ENCODE data around the gene SOWAHA. TPM values are rescaled to one million over a fixed set of nuclear protein-coding genes. Genes with fewer than 3 reads are reported as not detected.

The SOWAHA gene
- total RNA-seq, 3 donors from 2014 or later: 11.6 to 44.5 (median 24.3) TPM

DNA sequence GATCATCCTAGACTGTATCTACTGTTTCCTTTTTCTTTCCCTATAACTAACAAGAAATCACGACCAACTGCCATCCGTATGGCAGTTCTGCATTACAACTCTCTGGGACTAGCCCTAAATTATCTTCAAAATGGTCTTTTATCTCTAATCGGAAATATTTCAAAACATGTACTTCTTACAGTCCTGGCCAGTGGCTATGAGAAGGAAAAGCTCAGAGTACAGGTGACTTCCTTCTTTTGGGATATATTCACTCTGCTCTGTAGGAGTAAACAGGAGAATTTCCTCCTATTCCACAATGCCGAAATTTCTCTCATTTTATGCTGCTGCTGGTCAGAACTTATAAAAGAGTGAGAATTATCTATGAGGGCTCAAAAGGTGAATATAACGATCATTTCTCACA lies 34.2 kb upstream of the SOWAHA start:
- ATAC-seq (no peak), DNase-seq (no peak)
- H3K36me3 ChIP-seq (ENCODE audit: low read depth): no peaks in the 10 kb centered on the region
- H3K4me1 ChIP-seq (ENCODE audit: low read depth): peaks cover 20% of the 10 kb centered on the region
- TF ChIP-seq CTCF (IDR thresholded peaks at IDR 0.05): no peak
- no peaks in the 10 kb centered on the region for H3K9me3 ChIP-seq
- H3K4me3 ChIP-seq: no peak overlapping the region
- intact Hi-C loops (cut with DNase I, micrococcal nuclease): no loop called here

DNA sequence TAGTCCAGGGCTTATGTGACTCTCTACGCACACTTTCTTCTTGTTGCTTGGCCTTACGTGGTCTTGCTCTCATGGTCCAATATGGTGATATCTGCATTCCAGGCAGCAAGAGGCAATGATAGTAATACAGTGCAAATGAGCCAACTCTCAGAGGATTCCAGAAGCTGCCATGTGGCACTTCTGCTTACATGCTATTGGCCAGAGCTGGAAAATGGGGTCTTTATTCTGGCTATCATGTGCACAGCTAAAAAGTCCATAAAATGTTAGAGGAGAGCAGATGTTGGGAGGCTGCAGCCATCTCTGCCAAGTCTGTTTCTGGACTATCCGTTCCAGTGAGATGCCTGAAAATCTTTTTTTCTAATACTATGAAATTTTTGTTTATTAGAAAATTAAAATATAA lies 33.1 kb upstream of the SOWAHA start:
- intact Hi-C loops (cut with DNase I, micrococcal nuclease): no loop called here
- peaks cover 16% of the 10 kb centered on the region for H3K4me1 ChIP-seq (ENCODE audit: low read depth)
- no peak for ATAC-seq

DNA sequence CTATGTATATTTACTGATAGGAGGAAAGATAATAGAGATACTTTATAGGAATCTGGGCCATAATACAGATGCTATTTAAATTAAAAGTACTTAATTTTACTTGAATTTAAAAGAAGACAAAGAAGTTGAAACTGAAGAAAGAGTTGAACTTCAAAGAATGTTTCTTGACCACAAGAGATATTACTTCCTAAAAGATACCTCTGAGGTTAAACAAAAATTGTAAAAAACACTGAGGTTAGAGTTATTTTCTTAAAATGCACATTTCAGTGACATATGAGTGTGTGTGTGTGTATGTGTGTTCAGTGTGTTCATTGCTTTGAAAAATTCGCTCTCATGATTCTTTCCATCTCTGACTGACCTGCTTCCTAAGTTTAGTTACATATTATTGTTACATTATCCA lies 32.5 kb upstream of the SOWAHA start:
- no peaks in the 10 kb centered on the region for H3K36me3 ChIP-seq (ENCODE audit: low read depth)
- no peaks in the 10 kb centered on the region for H3K9me3 ChIP-seq
- DNase-seq (no peak), ATAC-seq (no peak)
- peaks cover 9% of the 10 kb centered on the region for H3K4me1 ChIP-seq (ENCODE audit: low read depth)
- intact Hi-C loops (cut with DNase I, micrococcal nuclease): no loop called here
- no peak overlapping the region for H3K4me3 ChIP-seq
- no peak for TF ChIP-seq CTCF (IDR thresholded peaks at IDR 0.05)

More for the DNA sequence above, 33.1 kb upstream of the SOWAHA start:
- Histone ChIP-seq H3K36me3 (ENCODE audit: low read depth) (no peaks in the 10 kb centered on the region), H3K9me3 (no peaks in the 10 kb centered on the region), H3K4me3 (no peak overlapping the region)
- TF ChIP-seq CTCF (IDR thresholded peaks at IDR 0.05): no peak
- DNase-seq: no peak

- Histone ChIP-seq H3K4me1 (ENCODE audit: low read depth) (peaks cover 5% of the 10 kb centered on the region), H3K4me3 (no peak overlapping the region), H3K36me3 (ENCODE audit: low read depth) (no peaks in the 10 kb centered on the region), H3K9me3 (no peaks in the 10 kb centered on the region)
- ATAC-seq (no peak), DNase-seq (no peak)
- no peak for TF ChIP-seq CTCF (IDR thresholded peaks at IDR 0.05)
- intact Hi-C loops (cut with DNase I, micrococcal nuclease): no loop called here
Measured at GRCh38 chr5:132781029-132781428, 32.1 kb upstream of the SOWAHA start.

DNA sequence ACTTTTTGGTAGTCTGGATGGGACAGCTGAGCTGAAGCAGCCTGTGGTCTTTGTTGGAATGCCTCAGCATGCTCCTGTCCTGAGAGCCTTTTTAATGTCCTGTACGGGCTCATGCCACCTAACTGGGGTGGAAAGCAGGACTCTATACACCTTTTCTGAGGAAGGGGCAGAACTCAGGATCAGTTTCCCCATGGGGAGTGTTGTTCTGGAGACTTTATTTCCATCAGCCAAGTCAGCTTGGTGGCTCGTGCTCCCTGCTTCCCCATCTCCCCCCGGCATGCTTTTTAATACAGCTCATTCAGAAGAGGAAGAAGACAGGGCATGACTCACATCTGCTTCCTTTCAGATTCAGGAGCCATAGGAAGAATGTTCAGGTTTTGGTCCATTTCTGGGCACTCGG lies 31.0 kb upstream of the SOWAHA start:
- Histone ChIP-seq H3K36me3 (ENCODE audit: low read depth) (no peaks in the 10 kb centered on the region), H3K4me1 (ENCODE audit: low read depth) (peaks cover 5% of the 10 kb centered on the region), H3K9me3 (no peaks in the 10 kb centered on the region), H3K4me3 (no peak overlapping the region)
- ATAC-seq: no peak
- intact Hi-C loops (cut with DNase I, micrococcal nuclease): no loop called here
- TF ChIP-seq CTCF (IDR thresholded peaks at IDR 0.05): no peak
- DNase-seq: no peak

DNA sequence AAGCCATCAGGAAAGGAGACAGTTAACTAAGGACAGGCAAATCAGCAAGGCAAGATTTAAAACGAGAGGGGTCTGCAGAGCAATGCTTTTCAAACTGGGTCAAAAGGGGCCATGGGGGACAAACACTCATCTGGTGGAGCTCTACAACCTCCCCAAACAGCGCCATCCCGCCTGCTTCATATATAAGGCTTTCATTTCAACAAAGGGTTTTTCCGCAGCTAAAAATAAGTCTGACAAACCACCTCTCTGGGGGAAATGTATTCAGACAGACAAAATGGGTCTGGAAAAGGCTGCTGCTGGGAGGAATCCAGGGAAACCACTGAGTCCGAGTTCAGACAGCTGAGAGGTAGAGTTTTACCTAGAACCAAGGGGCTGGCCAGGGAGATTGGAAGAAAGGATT lies 27.7 kb upstream of the SOWAHA start:
- no peak for TF ChIP-seq CTCF (IDR thresholded peaks at IDR 0.05)
- Histone ChIP-seq H3K36me3 (ENCODE audit: low read depth) (no peaks in the 10 kb centered on the region), H3K4me1 (ENCODE audit: low read depth) (no peaks in the 10 kb centered on the region), H3K4me3 (no peak overlapping the region), H3K9me3 (no peaks in the 10 kb centered on the region)
- intact Hi-C loops (cut with DNase I, micrococcal nuclease): no loop called here
- ATAC-seq (no peak), DNase-seq (no peak)

All from mucosa of descending colon (tissue), 3 donors.